ENCODE data around the gene SLN.

DNA sequence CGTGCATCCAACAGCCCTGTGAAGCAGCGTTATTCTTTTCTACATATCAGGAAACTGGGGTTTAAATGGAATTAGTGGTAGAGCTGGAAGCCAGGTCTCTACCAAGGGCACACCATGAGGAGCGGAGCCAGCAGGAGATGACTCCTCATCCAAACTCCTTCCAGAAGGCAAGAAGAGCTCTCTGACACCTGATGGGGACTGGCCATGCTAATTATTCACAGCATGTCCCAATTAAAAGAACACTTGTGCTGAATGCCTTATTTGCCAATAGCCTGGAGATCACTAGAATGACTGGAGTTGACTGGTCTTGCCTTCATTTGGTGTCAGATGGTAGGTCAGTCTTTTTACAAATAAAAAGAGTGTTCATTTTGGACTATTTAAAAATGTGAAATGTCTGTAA lies 32.9 kb upstream of the SLN start:
- TF ChIP-seq, protein P1, sequence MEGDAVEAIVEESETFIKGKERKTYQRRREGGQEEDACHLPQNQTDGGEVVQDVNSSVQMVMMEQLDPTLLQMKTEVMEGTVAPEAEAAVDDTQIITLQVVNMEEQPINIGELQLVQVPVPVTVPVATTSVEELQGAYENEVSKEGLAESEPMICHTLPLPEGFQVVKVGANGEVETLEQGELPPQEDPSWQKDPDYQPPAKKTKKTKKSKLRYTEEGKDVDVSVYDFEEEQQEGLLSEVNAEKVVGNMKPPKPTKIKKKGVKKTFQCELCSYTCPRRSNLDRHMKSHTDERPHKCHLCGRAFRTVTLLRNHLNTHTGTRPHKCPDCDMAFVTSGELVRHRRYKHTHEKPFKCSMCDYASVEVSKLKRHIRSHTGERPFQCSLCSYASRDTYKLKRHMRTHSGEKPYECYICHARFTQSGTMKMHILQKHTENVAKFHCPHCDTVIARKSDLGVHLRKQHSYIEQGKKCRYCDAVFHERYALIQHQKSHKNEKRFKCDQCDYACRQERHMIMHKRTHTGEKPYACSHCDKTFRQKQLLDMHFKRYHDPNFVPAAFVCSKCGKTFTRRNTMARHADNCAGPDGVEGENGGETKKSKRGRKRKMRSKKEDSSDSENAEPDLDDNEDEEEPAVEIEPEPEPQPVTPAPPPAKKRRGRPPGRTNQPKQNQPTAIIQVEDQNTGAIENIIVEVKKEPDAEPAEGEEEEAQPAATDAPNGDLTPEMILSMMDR (tag by site-specific recombination; IDR thresholded peaks at IDR 0.05) = no peak
- TF ChIP-seq MEIS1 (CRISPR knock-in tag; IDR thresholded peaks at IDR 0.05; ENCODE audit: borderline replicate concordance) = no peak
- TF ChIP-seq, protein P2, sequence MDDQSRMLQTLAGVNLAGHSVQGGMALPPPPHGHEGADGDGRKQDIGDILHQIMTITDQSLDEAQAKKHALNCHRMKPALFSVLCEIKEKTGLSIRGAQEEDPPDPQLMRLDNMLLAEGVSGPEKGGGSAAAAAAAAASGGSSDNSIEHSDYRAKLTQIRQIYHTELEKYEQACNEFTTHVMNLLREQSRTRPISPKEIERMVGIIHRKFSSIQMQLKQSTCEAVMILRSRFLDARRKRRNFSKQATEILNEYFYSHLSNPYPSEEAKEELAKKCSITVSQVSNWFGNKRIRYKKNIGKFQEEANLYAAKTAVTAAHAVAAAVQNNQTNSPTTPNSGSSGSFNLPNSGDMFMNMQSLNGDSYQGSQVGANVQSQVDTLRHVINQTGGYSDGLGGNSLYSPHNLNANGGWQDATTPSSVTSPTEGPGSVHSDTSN (CRISPR knock-in tag; IDR thresholded peaks at IDR 0.05) = no peak
- TF ChIP-seq ZNF239 (tag by site-specific recombination; IDR thresholded peaks at IDR 0.05) = no peak
- TF ChIP-seq, protein P3, sequence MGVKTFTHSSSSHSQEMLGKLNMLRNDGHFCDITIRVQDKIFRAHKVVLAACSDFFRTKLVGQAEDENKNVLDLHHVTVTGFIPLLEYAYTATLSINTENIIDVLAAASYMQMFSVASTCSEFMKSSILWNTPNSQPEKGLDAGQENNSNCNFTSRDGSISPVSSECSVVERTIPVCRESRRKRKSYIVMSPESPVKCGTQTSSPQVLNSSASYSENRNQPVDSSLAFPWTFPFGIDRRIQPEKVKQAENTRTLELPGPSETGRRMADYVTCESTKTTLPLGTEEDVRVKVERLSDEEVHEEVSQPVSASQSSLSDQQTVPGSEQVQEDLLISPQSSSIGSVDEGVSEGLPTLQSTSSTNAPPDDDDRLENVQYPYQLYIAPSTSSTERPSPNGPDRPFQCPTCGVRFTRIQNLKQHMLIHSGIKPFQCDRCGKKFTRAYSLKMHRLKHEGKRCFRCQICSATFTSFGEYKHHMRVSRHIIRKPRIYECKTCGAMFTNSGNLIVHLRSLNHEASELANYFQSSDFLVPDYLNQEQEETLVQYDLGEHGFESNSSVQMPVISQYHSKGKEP (tag by site-specific recombination; IDR thresholded peaks at IDR 0.05) = no peak
- TF ChIP-seq, protein P4, sequence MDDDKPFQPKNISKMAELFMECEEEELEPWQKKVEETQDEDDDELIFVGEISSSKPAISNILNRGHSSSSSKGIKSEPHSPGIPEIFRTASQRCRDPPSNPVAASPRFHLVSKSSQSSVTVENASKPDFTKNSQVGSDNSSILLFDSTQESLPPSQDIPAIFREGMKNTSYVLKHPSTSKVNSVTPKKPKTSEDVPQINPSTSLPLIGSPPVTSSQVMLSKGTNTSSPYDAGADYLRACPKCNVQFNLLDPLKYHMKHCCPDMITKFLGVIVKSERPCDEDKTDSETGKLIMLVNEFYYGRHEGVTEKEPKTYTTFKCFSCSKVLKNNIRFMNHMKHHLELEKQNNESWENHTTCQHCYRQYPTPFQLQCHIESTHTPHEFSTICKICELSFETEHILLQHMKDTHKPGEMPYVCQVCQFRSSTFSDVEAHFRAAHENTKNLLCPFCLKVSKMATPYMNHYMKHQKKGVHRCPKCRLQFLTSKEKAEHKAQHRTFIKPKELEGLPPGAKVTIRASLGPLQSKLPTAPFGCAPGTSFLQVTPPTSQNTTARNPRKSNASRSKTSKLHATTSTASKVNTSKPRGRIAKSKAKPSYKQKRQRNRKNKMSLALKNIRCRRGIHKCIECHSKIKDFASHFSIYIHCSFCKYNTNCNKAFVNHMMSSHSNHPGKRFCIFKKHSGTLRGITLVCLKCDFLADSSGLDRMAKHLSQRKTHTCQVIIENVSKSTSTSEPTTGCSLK (tag by site-specific recombination; IDR thresholded peaks at IDR 0.05) = no peak
- no peak for TF ChIP-seq ZNF366 (tag by site-specific recombination; conservative IDR thresholded peaks at IDR 0.05)
- no peak for TF ChIP-seq TRIM28 (IDR thresholded peaks at IDR 0.05; ENCODE audit: borderline replicate concordance, low read length)

Measured in HEK293 (cell line).